Chondrocyte (in vitro differentiated cells): ENCODE results near the gene MRTFA. TPM values are rescaled to one million over a fixed set of nuclear protein-coding genes. Genes with fewer than 3 reads are reported as not detected.

Source experiments
- DNase-seq: peaks from one replicate; pipeline ENCODE4 v3.0.0; 2021; ENCODE audit warnings: mixed read lengths, low spot score
- H3K27ac Mint-ChIP-seq: one replicate; pipeline ENCODE4 v1.8.0; 2021; ENCODE audit warnings: mild to moderate bottlenecking, moderate library complexity, mixed read lengths; ENCODE audit not compliant: unreplicated experiment
- H3K27me3 Mint-ChIP-seq: 2 replicates; pipeline ENCODE4 v1.8.0; 2021; ENCODE audit warnings: low read depth, mixed read lengths
- H3K36me3 Mint-ChIP-seq: 2 replicates; pipeline ENCODE4 v1.8.0; 2021; ENCODE audit warnings: low read depth, mixed read lengths
- H3K4me1 Mint-ChIP-seq: 2 replicates; pipeline ENCODE4 v1.8.0; 2021; ENCODE audit warnings: low read depth, mild to moderate bottlenecking, mixed read lengths
- H3K4me3 Mint-ChIP-seq: one replicate; pipeline ENCODE4 v1.8.0; 2021; ENCODE audit warnings: mild to moderate bottlenecking, moderate library complexity, mixed read lengths; ENCODE audit not compliant: unreplicated experiment
- H3K9me3 Mint-ChIP-seq: 2 replicates; pipeline ENCODE4 v1.8.0; 2021; ENCODE audit warnings: low read depth, mixed read lengths
- total RNA-seq: library from RNA; stranded (reverse); gene quantifications from 3 replicates; pipeline ENCODE4 v1.2.1, GENCODE V29; 2021
- TF ChIP-seq, protein P1 (sequence below): fragments of 200-600 bp; sonication (generic); IDR thresholded peaks from 2 replicates; pipeline ENCODE4 v1.5.0; 2021; ENCODE audit warnings: antibody characterized with exemption, mild to moderate bottlenecking, moderate library complexity

Gene MRTFA
- total RNA-seq, 1 donor from 2014 or later = 69.8 TPM

DNA sequence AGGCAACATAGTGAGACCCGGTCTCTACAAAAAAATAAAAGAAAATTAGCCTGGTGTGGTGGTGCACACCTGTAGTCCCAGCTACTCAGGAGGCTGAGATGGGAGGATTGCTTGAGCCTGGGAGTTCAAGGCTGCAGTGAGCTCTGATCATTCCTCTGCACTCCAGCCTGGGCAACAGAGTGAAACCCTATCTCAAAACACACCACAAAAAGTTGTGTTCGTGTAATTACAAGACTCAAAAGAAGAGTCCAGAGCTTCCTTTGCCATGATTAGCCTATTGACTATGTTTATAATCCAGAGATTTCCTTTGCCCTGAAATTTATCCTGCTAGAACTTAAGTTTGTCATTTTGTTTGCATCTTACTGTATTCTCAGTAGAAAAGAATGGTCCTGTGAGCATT is 245.1 kb downstream of the MRTFA start:
- Mint-ChIP-seq H3K4me1 (peaks cover 10% of the 10 kb centered on the region), H3K27ac (peak overlapping the region; percentile 33), H3K9me3 (no peaks in the 10 kb centered on the region), H3K27me3 (no peaks in the 10 kb centered on the region), H3K4me3 (no peak overlapping the region), H3K36me3 (peaks cover 4% of the 10 kb centered on the region)
- TF ChIP-seq, protein P1, sequence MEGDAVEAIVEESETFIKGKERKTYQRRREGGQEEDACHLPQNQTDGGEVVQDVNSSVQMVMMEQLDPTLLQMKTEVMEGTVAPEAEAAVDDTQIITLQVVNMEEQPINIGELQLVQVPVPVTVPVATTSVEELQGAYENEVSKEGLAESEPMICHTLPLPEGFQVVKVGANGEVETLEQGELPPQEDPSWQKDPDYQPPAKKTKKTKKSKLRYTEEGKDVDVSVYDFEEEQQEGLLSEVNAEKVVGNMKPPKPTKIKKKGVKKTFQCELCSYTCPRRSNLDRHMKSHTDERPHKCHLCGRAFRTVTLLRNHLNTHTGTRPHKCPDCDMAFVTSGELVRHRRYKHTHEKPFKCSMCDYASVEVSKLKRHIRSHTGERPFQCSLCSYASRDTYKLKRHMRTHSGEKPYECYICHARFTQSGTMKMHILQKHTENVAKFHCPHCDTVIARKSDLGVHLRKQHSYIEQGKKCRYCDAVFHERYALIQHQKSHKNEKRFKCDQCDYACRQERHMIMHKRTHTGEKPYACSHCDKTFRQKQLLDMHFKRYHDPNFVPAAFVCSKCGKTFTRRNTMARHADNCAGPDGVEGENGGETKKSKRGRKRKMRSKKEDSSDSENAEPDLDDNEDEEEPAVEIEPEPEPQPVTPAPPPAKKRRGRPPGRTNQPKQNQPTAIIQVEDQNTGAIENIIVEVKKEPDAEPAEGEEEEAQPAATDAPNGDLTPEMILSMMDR = no peak
- no peak for DNase-seq

DNA sequence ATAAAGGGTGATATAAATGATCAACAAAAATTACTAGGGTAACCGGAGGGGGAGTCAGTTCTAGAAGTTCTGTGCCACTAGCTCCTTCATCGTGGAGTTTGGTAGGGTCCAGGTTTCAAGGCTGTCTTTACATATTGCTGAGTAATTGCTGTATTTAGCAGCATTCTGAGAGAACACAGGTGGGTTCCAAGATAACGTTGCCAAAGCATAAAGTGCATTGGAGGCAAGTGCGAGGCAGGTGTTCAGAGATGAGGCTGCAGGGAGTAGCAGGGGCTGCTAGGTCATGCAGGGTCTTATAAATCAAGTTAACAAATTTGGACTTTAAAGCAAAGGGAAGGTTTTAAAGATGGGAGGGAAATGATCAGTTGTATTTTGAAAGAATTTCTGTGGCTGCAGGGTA is 248.3 kb downstream of the MRTFA start:
- H3K27ac Mint-ChIP-seq = no peak overlapping the region
- no peak overlapping the region for H3K4me3 Mint-ChIP-seq

DNA sequence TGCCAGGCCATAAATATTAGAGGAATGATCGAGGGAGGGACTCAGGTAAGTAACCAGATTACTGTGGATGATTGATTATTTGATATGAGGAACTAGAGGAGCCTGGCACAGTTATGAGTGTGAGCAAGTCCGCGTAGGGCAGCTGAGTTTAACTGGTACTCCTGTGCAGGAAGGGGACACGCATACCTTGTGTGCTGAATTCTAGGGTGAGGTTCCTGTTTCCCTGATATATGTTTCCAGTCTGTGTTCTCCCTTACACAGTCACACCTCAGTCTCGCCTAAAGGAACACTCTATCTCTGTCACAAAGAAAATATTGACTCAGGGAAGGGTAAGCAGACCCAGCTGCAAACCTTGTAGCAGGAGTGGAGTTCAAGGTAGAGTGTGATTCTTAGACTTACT is 248.8 kb downstream of the MRTFA start:
- H3K36me3 Mint-ChIP-seq = no peaks in the 10 kb centered on the region
- no peak overlapping the region for H3K4me3 Mint-ChIP-seq
- TF ChIP-seq, protein P1 = no peak
- H3K4me1 Mint-ChIP-seq = peaks cover 31% of the 10 kb centered on the region
- DNase-seq = no peak
- H3K9me3 Mint-ChIP-seq = no peaks in the 10 kb centered on the region
- H3K27me3 Mint-ChIP-seq = no peaks in the 10 kb centered on the region
- H3K27ac Mint-ChIP-seq = no peak overlapping the region

More for the DNA sequence above, 248.3 kb downstream of the MRTFA start:
- TF ChIP-seq, protein P1 = no peak
- peaks cover 31% of the 10 kb centered on the region for H3K4me1 Mint-ChIP-seq
- H3K27me3 Mint-ChIP-seq = no peaks in the 10 kb centered on the region
- H3K36me3 Mint-ChIP-seq = no peaks in the 10 kb centered on the region
- no peaks in the 10 kb centered on the region for H3K9me3 Mint-ChIP-seq
- no peak for DNase-seq

DNA sequence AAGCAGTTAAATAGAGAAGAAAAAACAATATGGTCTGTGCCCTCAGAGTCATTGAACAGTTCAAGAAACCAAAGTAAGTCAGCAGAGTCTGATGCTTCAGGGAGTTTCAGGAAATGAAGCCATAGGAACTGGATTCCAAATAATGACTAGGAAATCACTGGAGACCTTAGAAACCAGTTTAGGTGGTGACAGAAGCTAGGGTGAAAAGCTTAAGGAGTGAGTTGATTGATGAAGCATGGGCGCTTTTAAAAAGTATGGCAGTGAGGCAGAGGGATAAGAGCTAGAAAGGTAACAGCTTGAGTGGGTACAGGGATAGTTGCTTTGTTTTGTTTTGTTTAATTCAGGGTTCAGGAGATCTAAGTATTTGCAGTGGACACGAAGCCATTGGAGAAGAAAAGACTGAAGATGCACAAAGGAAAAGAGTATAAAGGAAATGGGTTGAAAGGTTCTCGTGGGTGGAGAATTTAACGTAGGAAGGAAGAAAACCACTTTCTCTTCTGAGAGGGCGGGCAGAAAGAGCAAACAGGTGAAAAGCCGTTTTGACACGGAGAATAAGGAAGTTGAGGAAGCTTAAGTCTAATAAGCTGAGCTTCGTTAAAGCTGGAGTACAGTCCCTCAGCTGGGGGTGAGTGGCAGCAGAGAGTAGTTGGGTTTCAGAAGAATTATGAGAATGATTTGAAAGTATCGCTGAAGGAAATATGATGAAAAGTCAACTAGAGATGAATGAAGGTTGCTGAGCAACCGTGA is 251.3 kb downstream of the MRTFA start:
- TF ChIP-seq, protein P1 = no peak
- peaks cover 31% of the 10 kb centered on the region for H3K4me1 Mint-ChIP-seq
- no peak overlapping the region for H3K4me3 Mint-ChIP-seq
- no peak for DNase-seq
- no peaks in the 10 kb centered on the region for H3K9me3 Mint-ChIP-seq
- no peaks in the 10 kb centered on the region for H3K36me3 Mint-ChIP-seq
- H3K27me3 Mint-ChIP-seq = no peaks in the 10 kb centered on the region
- H3K27ac Mint-ChIP-seq = peak overlapping the region; percentile 4

DNA sequence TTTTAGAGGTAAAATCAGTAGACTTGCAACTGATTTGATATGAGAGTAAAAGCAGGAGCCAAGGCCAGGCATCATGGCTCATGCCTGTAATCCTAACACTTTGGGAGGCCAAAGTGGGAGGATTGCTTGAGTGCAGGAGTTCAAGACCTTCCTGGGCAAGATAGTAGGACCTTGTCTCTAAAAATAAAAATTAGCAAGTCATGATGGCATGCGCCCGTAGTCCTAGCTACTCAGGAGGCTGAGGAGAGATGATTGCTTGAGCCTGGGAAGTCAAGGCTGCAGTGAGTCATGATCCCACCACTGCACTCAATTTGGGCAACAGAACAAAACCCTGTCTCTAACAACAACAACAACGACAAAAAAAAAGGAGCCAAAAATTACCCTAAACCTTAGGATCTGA is 252.6 kb downstream of the MRTFA start:
- H3K4me3 Mint-ChIP-seq = no peak overlapping the region
- peak overlapping the region; percentile 79 for H3K27ac Mint-ChIP-seq
- DNase-seq = no peak
- H3K27me3 Mint-ChIP-seq = no peaks in the 10 kb centered on the region
- TF ChIP-seq, protein P1 = no peak
- H3K9me3 Mint-ChIP-seq = no peaks in the 10 kb centered on the region
- peaks cover 32% of the 10 kb centered on the region for H3K4me1 Mint-ChIP-seq
- no peaks in the 10 kb centered on the region for H3K36me3 Mint-ChIP-seq
